ENCODE measurements around the gene GALNT7.

Gene GALNT7

GRCh38 chr4:173334891-173335752, 166.5 kb downstream of the GALNT7 start:
- peak; percentile 92 for DNase-seq (ENCODE audit: low read depth)
- peak; percentile 57 for TF ChIP-seq POLR2A (IDR thresholded peaks at IDR 0.05; ENCODE audit: extremely low read depth, insufficient read length)
- peak; percentile 57 for TF ChIP-seq MYC (IDR thresholded peaks at IDR 0.05; ENCODE audit: low read depth, low read length)
- TF ChIP-seq CTCF (IDR thresholded peaks at IDR 0.05; ENCODE audit: low read depth, low read length): no peak
- TF ChIP-seq, protein P1, sequence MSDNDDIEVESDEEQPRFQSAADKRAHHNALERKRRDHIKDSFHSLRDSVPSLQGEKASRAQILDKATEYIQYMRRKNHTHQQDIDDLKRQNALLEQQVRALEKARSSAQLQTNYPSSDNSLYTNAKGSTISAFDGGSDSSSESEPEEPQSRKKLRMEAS (IDR thresholded peaks at IDR 0.05; ENCODE audit: low read depth, low read length): peak; percentile 62
- H3K4me3 ChIP-seq (ENCODE audit: low read depth, low read length): peak overlapping the region; percentile 73

DNA sequence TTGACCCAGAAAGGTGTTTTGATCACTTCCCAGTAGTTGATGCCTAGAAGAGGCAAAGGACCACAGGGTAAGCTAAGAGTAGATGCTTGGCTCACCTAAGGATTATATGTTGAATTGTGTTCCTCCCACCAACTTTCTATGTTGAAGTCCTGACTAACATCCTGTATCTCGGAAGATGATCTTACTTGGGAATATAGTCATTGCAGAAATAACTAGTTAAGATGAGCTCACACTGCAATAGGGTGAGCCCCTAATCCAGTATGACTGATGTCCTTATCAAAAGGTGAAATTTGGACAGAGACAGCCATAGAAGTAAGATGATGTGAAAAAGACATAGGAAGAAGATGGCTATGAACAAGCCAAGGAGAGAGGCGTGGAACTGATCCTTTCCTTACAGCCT, 168.9 kb downstream of the GALNT7 start:
- no peak for DNase-seq (ENCODE audit: low read depth)
- TF ChIP-seq MYC (IDR thresholded peaks at IDR 0.05; ENCODE audit: low read depth, low read length) (no peak), CTCF (IDR thresholded peaks at IDR 0.05; ENCODE audit: low read depth, low read length) (no peak), POLR2A (IDR thresholded peaks at IDR 0.05; ENCODE audit: extremely low read depth, insufficient read length) (no peak)
- TF ChIP-seq, protein P1 (IDR thresholded peaks at IDR 0.05; ENCODE audit: low read depth, low read length): no peak
- no peak overlapping the region for H3K4me3 ChIP-seq (ENCODE audit: low read depth, low read length)

GRCh38 chr4:173343832-173344397, 175.3 kb downstream of the GALNT7 start:
- DNase-seq (ENCODE audit: low read depth): no peak
- TF ChIP-seq CTCF (IDR thresholded peaks at IDR 0.05; ENCODE audit: low read depth, low read length) (no peak), POLR2A (IDR thresholded peaks at IDR 0.05; ENCODE audit: extremely low read depth, insufficient read length) (no peak), MYC (IDR thresholded peaks at IDR 0.05; ENCODE audit: low read depth, low read length) (no peak)
- TF ChIP-seq, protein P1 (IDR thresholded peaks at IDR 0.05; ENCODE audit: low read depth, low read length): no peak
- H3K4me3 ChIP-seq (ENCODE audit: low read depth, low read length): no peak overlapping the region

DNA sequence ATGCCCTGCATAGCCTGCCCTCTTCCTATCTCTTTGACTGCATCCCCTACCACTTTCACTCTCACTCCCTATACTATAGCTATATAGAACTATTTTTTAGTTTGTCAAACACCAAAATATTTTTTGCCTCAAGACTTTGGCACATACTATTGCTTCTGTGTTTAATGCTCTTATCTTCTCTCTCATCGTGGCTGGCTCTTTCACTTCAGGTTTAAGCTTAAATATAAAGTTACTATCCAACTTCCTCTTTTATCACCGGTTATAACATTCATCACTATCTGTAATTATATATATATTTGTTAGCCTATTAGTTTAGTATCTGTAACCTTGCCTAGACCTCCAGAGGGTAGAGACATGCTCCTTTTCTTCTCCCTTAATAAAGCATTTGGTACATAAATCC, 177.0 kb downstream of the GALNT7 start:
- TF ChIP-seq MYC (IDR thresholded peaks at IDR 0.05; ENCODE audit: low read depth, low read length): no peak
- TF ChIP-seq, protein P1 (IDR thresholded peaks at IDR 0.05; ENCODE audit: low read depth, low read length): no peak
- TF ChIP-seq POLR2A (IDR thresholded peaks at IDR 0.05; ENCODE audit: extremely low read depth, insufficient read length): no peak
- no peak for TF ChIP-seq CTCF (IDR thresholded peaks at IDR 0.05; ENCODE audit: low read depth, low read length)
- no peak overlapping the region for H3K4me3 ChIP-seq (ENCODE audit: low read depth, low read length)
- no peak for DNase-seq (ENCODE audit: low read depth)

- H3K4me3 ChIP-seq (ENCODE audit: low read depth, low read length): no peak overlapping the region
- no peak for DNase-seq (ENCODE audit: low read depth)
- no peak for TF ChIP-seq CTCF (IDR thresholded peaks at IDR 0.05; ENCODE audit: low read depth, low read length)
Observed at GRCh38 chr4:173346074-173346473, 177.5 kb downstream of the GALNT7 start.
